Measurements from ENCODE around the gene LRRC71.

The LRRC71 gene

DNA sequence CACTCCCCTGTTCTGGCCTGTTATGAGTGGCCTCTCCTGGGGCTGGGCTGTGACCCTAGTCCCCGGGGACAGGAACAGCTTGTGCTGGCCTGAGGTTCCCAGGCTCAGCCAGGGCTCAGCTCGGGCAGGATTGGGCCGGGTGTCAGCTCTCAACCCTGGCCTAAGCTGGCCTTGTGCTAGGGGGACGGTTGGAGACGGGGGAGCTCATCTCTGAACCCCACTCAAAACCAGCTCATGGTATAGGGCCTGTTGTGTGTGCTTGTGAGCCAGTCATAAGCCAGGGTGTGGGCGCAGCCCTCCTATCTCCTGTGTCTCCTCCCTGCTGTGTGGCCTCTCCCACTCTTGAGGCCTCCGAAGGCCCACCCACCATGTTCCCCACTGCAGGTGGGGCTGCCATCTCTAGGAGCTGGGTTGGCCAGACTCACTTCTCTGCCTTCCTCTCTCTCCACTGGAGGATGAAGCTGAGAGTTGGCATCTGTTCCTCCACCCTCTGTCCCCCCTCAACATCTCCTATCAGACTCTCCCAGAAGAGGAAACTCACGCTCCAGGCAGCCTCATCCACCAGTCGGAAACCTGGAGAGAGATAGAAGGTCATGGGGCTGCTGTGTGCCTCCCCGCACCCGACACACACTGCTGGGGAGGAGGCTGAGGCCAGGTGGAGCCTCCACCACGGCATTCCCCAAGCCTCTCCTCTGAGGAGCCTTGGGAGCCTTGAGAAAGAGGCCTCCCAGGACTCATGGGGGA lies 25.5 kb upstream of the LRRC71 start:
- Histone ChIP-seq H3K27ac (ENCODE audit: low read depth, low read length) (peak overlapping the region; percentile 5), H3K4me1 (ENCODE audit: control insufficient read depth, insufficient read depth, low read length) (no peaks in the 10 kb centered on the region), H3K27me3 (ENCODE audit: control insufficient read depth, insufficient read depth, low read length) (peaks cover 12% of the 10 kb centered on the region), H3K36me3 (ENCODE audit: control insufficient read depth, insufficient read depth, low read length) (no peaks in the 10 kb centered on the region), H3K9ac (ENCODE audit: low read length) (no peak overlapping the region), H3K4me3 (ENCODE audit: low read length) (no peak overlapping the region)

DNA sequence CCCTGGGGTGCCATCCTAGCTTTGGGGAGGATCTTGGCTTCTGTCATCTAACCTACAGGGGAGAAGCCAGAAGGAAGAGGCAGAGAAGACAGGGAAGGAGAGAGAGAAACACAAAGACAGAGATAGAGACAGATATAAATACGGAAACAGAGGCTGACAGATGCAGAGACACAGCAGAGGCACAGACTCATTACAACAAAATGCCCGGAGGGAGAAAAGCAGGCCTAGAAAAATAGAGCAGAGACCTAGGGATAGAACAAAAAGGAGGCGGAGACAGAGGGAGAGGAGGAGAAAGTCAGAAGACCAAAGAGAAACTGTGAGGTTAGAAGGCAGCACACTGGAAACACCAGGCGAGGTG lies 25.0 kb upstream of the LRRC71 start:
- Histone ChIP-seq H3K4me1 (ENCODE audit: control insufficient read depth, insufficient read depth, low read length) (no peaks in the 10 kb centered on the region), H3K9ac (ENCODE audit: low read length) (no peak overlapping the region), H3K4me3 (ENCODE audit: low read length) (no peak overlapping the region), H3K36me3 (ENCODE audit: control insufficient read depth, insufficient read depth, low read length) (no peaks in the 10 kb centered on the region), H3K27me3 (ENCODE audit: control insufficient read depth, insufficient read depth, low read length) (peaks cover 12% of the 10 kb centered on the region), H3K27ac (ENCODE audit: low read depth, low read length) (peak overlapping the region; percentile 5)

DNA sequence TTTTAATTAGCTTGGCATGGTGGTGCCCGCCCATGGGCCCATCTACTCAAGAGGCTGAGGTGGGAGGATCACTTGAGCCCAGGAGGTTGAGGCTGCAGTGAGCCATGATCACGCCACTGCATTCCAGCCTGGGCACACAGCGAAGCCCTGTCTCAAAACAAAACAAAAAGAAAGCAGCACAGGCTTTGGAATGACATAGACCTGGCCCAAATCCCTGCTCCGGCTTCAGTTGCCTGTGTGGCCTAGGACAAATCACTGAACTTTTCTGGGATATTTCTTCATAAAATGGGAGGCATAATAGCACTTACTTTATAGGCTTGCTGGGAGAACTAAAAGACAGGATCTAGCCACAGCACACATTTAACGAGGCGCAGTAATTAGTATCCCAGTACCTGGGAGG lies 24.5 kb upstream of the LRRC71 start:
- H3K9ac ChIP-seq (ENCODE audit: low read length): no peak overlapping the region
- no peak overlapping the region for H3K4me3 ChIP-seq (ENCODE audit: low read length)

DNA sequence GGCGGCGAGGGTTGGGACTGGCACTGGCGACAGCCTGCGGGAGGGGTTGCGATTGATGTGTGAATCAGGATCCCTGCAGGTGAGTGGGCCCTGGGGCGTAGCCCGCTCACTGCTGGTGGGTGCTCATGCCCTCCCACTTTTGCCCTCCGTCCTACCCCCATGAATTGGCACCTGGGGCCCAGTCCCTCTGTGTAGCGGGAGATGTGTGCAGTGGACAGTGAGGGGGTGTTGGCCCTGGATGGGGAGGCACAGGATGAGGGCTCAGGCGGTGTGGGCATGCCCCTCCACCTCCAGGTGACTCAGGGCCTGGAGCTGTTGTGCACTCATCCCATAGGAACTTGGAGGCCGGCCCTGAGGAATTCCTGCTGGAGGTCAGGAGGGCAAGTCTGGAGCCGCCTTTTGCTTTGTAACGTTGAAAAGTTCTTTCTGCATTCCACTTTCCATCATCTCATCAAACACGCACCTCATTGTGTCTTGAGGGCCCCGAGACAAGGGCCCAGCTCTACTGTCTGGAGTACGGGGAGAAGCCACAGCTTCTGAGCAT lies 23.9 kb upstream of the LRRC71 start:
- no peak overlapping the region for H3K4me3 ChIP-seq (ENCODE audit: low read length)
- no peak overlapping the region for H3K9ac ChIP-seq (ENCODE audit: low read length)
- no peak overlapping the region for H3K27ac ChIP-seq (ENCODE audit: low read depth, low read length)
- no peaks in the 10 kb centered on the region for H3K36me3 ChIP-seq (ENCODE audit: control insufficient read depth, insufficient read depth, low read length)
- H3K27me3 ChIP-seq (ENCODE audit: control insufficient read depth, insufficient read depth, low read length): peaks cover 12% of the 10 kb centered on the region
- no peaks in the 10 kb centered on the region for H3K4me1 ChIP-seq (ENCODE audit: control insufficient read depth, insufficient read depth, low read length)

More for the DNA sequence above, 24.5 kb upstream of the LRRC71 start:
- Histone ChIP-seq H3K27ac (ENCODE audit: low read depth, low read length) (no peak overlapping the region), H3K36me3 (ENCODE audit: control insufficient read depth, insufficient read depth, low read length) (no peaks in the 10 kb centered on the region), H3K4me1 (ENCODE audit: control insufficient read depth, insufficient read depth, low read length) (no peaks in the 10 kb centered on the region), H3K27me3 (ENCODE audit: control insufficient read depth, insufficient read depth, low read length) (peaks cover 12% of the 10 kb centered on the region)

DNA sequence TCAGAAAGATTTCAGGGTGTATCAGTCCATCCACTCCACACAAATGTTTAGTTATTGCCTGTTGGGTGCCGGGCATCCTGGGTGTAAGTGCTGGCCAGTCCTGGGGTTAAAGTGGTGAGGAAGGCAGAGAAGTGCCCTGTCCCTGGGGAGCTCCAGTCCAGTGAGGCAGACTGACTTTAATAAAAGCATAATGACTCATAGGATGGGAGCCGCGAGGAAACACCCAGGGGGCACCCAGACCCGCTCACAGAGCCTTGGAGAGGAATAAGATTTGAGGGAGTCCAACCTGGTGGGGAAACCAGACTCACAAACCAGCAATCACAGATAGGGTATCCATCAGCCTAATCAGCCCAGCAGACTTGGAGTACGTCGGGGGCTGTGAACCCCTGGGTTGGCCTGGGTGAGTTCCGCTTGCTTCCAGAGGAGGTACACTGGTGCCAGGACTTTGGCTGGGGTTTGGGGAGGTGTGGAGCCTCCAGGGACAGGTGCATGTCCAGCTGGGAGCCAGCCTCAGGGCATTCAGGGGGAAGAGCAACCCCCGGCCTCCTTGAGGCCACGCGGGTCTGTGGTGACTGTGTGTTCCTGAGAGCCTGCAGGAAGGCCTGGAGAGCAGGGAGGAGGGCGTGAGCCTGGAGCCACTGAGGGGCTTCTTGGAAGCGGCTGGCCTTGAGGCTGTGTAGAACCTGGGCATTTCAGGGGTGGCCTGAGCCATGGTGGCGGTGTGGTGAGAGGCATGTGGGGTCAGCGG lies 23.2 kb upstream of the LRRC71 start:
- H3K9ac ChIP-seq (ENCODE audit: low read length): no peak overlapping the region
- no peaks in the 10 kb centered on the region for H3K4me1 ChIP-seq (ENCODE audit: control insufficient read depth, insufficient read depth, low read length)

DNA sequence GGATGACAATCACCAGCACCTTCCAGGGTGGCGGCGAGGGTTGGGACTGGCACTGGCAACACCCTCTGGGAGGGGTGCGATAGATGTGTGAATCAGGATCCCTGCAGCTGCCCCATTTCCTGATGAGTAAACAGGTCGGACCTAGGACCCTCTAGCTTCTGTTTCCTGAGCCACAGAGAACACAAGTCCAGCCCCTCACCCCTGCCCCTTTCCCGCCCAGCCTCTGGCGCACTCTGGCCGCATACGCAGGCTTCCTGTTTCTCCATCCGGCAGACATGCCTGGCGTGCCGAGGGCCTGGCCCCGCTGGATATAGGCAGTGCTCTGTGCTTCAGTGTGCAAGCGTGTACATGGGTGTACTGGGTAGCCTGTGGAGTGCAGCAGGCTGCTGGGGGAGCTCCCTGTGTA lies 22.3 kb upstream of the LRRC71 start:
- Histone ChIP-seq H3K27ac (ENCODE audit: low read depth, low read length) (no peak overlapping the region), H3K4me3 (ENCODE audit: low read length) (no peak overlapping the region), H3K36me3 (ENCODE audit: control insufficient read depth, insufficient read depth, low read length) (no peaks in the 10 kb centered on the region), H3K27me3 (ENCODE audit: control insufficient read depth, insufficient read depth, low read length) (peaks cover 9% of the 10 kb centered on the region), H3K4me1 (ENCODE audit: control insufficient read depth, insufficient read depth, low read length) (no peaks in the 10 kb centered on the region), H3K9ac (ENCODE audit: low read length) (no peak overlapping the region)

More for the DNA sequence above, 23.2 kb upstream of the LRRC71 start:
- Histone ChIP-seq H3K27ac (ENCODE audit: low read depth, low read length) (peak overlapping the region; percentile 17), H3K36me3 (ENCODE audit: control insufficient read depth, insufficient read depth, low read length) (no peaks in the 10 kb centered on the region), H3K27me3 (ENCODE audit: control insufficient read depth, insufficient read depth, low read length) (peaks cover 10% of the 10 kb centered on the region), H3K4me3 (ENCODE audit: low read length) (no peak overlapping the region)

DNA sequence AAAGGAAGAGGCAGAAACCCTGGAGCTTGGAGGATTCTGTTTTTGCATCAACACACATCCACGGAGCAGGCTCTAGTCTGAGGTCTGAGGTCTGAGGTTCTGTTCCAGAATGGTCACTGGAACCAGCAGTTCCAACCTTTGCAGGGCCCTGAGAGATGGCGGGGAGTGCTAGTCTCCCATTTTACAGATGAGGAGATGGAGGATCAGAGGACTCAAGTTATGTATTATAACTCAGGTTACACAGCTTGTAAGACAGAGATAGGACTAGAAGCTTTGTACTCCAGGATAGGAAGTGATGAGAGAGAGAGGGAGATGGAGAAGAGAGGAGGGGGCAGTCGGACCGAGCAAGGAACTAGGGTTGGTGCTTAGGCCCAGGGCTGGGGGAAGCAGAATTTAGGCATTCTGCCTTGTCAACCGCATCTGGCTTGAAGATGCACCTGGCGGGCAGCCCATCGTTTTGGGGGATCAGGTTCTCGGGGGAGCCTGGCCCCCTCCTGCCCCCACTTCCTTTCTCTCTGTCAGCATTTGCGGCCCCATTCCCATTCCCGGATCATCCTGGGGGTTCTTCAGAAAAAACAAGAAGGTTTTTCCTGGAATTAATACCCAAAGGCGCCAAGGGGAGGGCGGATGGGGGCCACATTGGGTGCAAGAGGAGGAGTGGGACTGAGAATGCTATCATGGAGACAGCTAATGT lies 21.3 kb upstream of the LRRC71 start:
- H3K9ac ChIP-seq (ENCODE audit: low read length): no peak overlapping the region
- peaks cover 4% of the 10 kb centered on the region for H3K27me3 ChIP-seq (ENCODE audit: control insufficient read depth, insufficient read depth, low read length)
- H3K27ac ChIP-seq (ENCODE audit: low read depth, low read length): no peak overlapping the region
- no peak overlapping the region for H3K4me3 ChIP-seq (ENCODE audit: low read length)
- H3K36me3 ChIP-seq (ENCODE audit: control insufficient read depth, insufficient read depth, low read length): no peaks in the 10 kb centered on the region
- H3K4me1 ChIP-seq (ENCODE audit: control insufficient read depth, insufficient read depth, low read length): no peaks in the 10 kb centered on the region

DNA sequence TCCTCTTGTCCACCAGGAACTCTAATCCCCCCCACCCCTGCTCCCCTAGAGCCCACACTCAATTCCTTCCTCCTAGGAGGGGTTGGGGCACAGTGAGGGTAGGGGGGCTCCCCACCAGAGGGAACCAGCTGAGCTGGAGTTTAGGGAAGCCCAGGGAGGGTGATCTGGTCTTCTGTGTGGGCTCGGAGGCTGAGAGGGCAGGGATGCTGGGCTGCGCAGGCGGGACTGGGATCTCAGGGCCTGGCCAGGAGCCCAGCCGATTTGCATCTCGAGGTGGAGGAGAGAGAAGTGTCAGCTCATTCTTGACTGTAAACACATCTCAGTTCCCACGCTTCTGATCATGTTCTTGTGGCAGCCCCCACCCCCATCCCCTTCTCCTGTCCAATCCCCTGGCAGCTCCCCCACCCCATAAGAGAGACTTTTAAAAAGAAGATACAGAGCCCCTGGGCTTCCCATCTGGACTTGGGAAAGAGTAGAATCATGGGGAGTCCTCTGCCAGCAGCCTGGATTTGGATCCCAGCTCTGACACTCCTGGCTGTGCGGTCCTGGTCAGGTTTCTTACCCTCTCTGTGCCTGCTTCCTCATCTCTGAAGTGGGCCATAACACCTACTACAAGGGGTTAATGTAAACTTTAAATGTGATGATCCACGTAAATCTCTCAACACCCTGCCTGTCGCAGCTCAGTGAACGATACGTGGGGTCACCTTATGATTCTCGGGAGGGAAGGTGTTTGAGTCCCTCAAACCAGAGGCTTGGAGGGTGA lies 20.3 kb upstream of the LRRC71 start:
- Histone ChIP-seq H3K27me3 (ENCODE audit: control insufficient read depth, insufficient read depth, low read length) (peaks cover 2% of the 10 kb centered on the region), H3K36me3 (ENCODE audit: control insufficient read depth, insufficient read depth, low read length) (no peaks in the 10 kb centered on the region), H3K27ac (ENCODE audit: low read depth, low read length) (no peak overlapping the region), H3K4me1 (ENCODE audit: control insufficient read depth, insufficient read depth, low read length) (no peaks in the 10 kb centered on the region), H3K9ac (ENCODE audit: low read length) (no peak overlapping the region), H3K4me3 (ENCODE audit: low read length) (no peak overlapping the region)

DNA sequence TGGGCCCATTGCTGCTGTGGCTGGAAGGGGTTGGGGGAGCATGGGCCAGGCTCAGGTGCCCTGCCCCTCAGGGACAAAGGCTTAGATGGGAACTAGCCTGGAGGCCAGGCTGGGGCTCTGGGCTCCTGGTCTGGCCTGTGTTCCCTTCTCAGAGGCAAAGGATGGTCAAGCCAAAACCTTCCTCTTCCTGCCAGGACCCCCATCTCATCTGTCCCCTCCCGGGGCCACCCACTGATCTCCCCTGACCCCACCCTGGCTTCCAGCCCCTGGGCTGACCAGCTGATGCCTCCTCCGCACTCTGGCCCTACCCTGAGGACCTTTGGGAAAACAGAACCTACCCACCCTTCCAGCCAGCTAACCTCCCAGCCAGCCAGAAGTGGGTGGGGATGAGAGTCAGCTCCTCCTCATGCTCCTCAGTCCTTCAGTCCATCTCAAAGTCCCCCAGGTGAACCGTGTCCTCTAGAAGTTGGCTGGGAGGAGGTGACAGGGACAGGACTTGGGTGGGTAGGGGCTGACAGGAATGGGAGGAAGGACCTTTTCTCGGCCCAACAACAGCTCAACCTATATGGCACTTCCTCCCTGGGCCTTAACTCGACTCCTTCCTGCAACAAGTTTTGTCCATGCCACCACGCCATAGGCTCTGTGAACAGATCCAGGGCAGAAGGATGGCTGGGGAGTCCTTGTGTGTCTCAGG lies 19.4 kb upstream of the LRRC71 start:
- H3K36me3 ChIP-seq (ENCODE audit: control insufficient read depth, insufficient read depth, low read length): no peaks in the 10 kb centered on the region
- no peak overlapping the region for H3K9ac ChIP-seq (ENCODE audit: low read length)
- no peaks in the 10 kb centered on the region for H3K4me1 ChIP-seq (ENCODE audit: control insufficient read depth, insufficient read depth, low read length)
- H3K27me3 ChIP-seq (ENCODE audit: control insufficient read depth, insufficient read depth, low read length): peaks cover 5% of the 10 kb centered on the region
- no peak overlapping the region for H3K27ac ChIP-seq (ENCODE audit: low read depth, low read length)
- no peak overlapping the region for H3K4me3 ChIP-seq (ENCODE audit: low read length)

DNA sequence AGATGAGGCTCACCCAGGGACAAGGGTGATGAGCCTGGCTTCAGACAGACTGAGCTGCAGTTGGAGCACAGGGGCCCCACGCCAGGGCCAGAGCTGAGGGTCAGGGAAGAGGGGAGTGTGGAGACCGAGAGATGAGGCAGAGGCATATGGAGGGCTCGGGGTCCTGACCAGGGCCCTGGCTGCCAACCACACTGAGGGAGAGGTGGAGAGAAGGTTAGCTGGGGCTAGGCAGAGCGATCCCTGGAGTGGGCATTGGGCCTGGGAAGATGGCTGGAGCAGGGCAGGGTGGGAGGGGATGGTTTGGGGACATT lies 18.9 kb upstream of the LRRC71 start:
- Histone ChIP-seq H3K4me1 (ENCODE audit: control insufficient read depth, insufficient read depth, low read length) (no peaks in the 10 kb centered on the region), H3K27ac (ENCODE audit: low read depth, low read length) (no peak overlapping the region), H3K9ac (ENCODE audit: low read length) (no peak overlapping the region)

DNA sequence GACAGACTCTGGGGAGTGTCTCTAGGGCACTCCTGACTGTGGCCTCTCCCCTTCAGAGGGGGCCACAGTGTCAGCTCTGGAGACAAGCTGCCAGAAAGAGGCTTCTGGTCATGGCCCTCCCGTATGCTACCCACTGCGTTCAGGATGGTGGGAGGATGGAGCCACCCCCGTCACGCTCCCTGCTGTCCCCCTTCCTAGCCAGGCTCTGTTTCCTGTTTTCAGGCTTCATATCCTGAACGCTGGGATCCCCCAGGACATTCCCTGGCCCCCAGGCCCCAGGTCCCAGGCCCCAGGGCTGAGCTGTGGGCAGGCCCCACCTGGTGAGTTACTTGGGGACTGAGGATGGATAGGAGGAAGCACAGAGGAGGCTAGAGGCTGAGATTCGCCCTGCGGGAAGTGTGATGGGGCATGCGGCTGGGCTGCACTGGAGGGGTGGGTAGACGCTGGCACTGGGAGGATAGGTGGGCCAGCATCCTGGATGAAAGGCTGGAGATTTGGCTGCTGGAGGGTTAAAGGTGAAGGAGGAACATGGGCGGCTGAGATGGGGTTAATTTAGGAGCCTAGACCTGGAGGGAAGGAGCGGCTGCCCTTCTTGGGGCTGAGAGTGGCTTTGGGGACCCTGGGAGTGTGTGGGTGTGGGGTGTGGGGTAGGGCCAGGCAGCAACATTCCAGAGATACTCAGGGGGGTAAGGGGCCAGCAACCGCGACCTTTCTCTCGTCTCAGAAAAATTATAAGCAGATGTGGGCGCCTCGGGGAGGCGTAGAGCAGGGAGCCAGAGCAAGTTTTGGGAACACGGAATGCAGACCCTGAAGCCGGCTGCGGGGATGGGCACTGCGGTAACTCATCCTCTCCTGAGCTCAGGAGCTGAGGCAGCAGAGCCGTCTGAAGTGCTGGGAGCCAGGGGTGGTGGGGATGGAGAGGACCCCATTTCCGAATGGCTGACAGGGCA lies 18.2 kb upstream of the LRRC71 start:
- Histone ChIP-seq H3K4me3 (ENCODE audit: low read length) (no peak overlapping the region), H3K27me3 (ENCODE audit: control insufficient read depth, insufficient read depth, low read length) (peaks cover 5% of the 10 kb centered on the region), H3K4me1 (ENCODE audit: control insufficient read depth, insufficient read depth, low read length) (no peaks in the 10 kb centered on the region), H3K27ac (ENCODE audit: low read depth, low read length) (no peak overlapping the region), H3K9ac (ENCODE audit: low read length) (no peak overlapping the region), H3K36me3 (ENCODE audit: control insufficient read depth, insufficient read depth, low read length) (no peaks in the 10 kb centered on the region)

More for the DNA sequence above, 18.9 kb upstream of the LRRC71 start:
- H3K27me3 ChIP-seq (ENCODE audit: control insufficient read depth, insufficient read depth, low read length): peaks cover 5% of the 10 kb centered on the region
- no peak overlapping the region for H3K4me3 ChIP-seq (ENCODE audit: low read length)
- H3K36me3 ChIP-seq (ENCODE audit: control insufficient read depth, insufficient read depth, low read length): no peaks in the 10 kb centered on the region

All from rectal smooth muscle tissue (tissue), 1 donor.